Tibial nerve (tissue), 4 donors: ENCODE results near the gene ZER1. TPM values are rescaled to one million over a fixed set of nuclear protein-coding genes. Genes with fewer than 3 reads are reported as not detected.
A peak's percentile ranks its signal among the peaks of the same experiment; 100 is the strongest.

Source experiments
- DNase-seq, 2 donors: peaks; one replicate each; pipeline ENCODE4 v3.0.0-alpha.2; 2019; ENCODE audit warnings: low spot score in 2 of 2
- H3K27ac ChIP-seq, 4 donors: fragments of 200-600 bp; sonication (generic) in 3 of 4; one replicate each; pipeline ENCODE4 v1.5.1; 2017 to 2019; ENCODE audit warnings: mild to moderate bottlenecking in 1 of 4
- H3K27me3 ChIP-seq, 2 donors: fragments of 200-600 bp; sonication (generic) in 1 of 2; one replicate each; pipeline versions ENCODE4 v1.5.1 to v1.6.0; 2017 to 2019
- H3K36me3 ChIP-seq, 3 donors: fragments of 200-600 bp; sonication (generic); one replicate each; pipeline ENCODE4 v1.5.1; 2018 to 2019
- H3K4me1 ChIP-seq, 4 donors: fragments of 200-600 bp; sonication (generic) in 3 of 4; one replicate each; pipeline ENCODE4 v1.5.1; 2017 to 2019
- H3K4me3 ChIP-seq, 4 donors: fragments of 200-600 bp; sonication (generic) in 3 of 4; one replicate each; pipeline ENCODE4 v1.5.1; 2017 to 2019; ENCODE audit warnings: mild to moderate bottlenecking in 1 of 4, moderate library complexity in 1 of 4
- H3K9me3 ChIP-seq, 4 donors: fragments of 200-600 bp; sonication (generic) in 3 of 4; one replicate each; pipeline ENCODE4 v1.5.1; 2017 to 2019
- EP300 ChIP-seq, 2 donors: sonication (generic); formaldehyde crosslinking; IDR thresholded peaks; one replicate each; pipeline ENCODE4 v1.6.1; 2017; ENCODE audit warnings: antibody characterized with exemption in 2 of 2, mild to moderate bottlenecking in 1 of 2
- POLR2A ChIP-seq, 2 donors: fragments of 450-650 bp; IDR thresholded peaks; one replicate each; pipeline ENCODE4 v1.6.1; 2017; ENCODE audit warnings: antibody characterized with exemption in 2 of 2, mild to moderate bottlenecking in 2 of 2, moderate library complexity in 2 of 2
- WGBS, 2 donors: methylation state at CpG; one replicate each; pipeline ENCODE4 v1.1.5; 2018; 5-methylcytosine and 5-hydroxymethylcytosine counted together
- total RNA-seq, 4 donors: library from RNA; depleted of rRNA; stranded (reverse); fragments of >200 nt; gene quantifications; one replicate each; pipeline ENCODE4 v1.1.0, GENCODE V29; 2016
- TF ChIP-seq, protein P1 (sequence below), 5 experiments: fragments of 200-600 bp in 3 of 5; fragments of 450-650 bp in 2 of 5; sonication (generic) in 3 of 5; IDR thresholded peaks; one replicate each; pipeline ENCODE4 v1.5.1; 2016 to 2019; ENCODE audit warnings: antibody characterized with exemption in 5 of 5, mild to moderate bottlenecking in 3 of 5, moderate library complexity in 2 of 5

ZER1 gene
- total RNA-seq, 4 donors from 2014 or later: 45.8 to 68.6 (median 61.3) TPM

DNA sequence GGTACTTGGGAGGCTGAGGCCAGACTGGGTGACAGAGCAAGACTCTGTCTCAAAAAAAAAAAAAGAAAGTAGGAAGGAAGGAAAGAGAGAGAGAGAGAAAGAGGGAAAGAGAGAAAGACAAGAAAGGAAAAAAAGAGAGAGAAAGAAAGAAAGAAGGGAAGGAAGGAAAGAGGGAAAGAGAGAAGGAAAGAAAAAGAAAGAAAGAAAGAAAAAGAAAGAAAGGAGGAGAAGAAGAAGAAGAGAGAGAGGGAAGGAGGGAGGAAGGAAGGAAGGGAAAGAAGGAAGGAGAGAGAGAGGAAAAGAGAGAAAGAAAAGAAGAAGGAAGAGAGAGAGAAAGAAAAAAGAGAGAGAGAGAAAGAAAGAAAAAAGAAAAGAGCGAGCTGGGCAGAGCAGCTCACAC is 3.1 kb upstream of the ZER1 start:
- no peak for TF ChIP-seq EP300 (IDR thresholded peaks at IDR 0.05)
- no peak for TF ChIP-seq POLR2A (IDR thresholded peaks at IDR 0.05)
- TF ChIP-seq, protein P1, sequence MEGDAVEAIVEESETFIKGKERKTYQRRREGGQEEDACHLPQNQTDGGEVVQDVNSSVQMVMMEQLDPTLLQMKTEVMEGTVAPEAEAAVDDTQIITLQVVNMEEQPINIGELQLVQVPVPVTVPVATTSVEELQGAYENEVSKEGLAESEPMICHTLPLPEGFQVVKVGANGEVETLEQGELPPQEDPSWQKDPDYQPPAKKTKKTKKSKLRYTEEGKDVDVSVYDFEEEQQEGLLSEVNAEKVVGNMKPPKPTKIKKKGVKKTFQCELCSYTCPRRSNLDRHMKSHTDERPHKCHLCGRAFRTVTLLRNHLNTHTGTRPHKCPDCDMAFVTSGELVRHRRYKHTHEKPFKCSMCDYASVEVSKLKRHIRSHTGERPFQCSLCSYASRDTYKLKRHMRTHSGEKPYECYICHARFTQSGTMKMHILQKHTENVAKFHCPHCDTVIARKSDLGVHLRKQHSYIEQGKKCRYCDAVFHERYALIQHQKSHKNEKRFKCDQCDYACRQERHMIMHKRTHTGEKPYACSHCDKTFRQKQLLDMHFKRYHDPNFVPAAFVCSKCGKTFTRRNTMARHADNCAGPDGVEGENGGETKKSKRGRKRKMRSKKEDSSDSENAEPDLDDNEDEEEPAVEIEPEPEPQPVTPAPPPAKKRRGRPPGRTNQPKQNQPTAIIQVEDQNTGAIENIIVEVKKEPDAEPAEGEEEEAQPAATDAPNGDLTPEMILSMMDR (IDR thresholded peaks at IDR 0.05): no peak
- Histone ChIP-seq H3K4me1 (peaks cover 0 to 20% (median 10%) of the 10 kb centered on the region in 4 donors), H3K36me3 (no peaks in the 10 kb centered on the region), H3K9me3 (peaks cover 0 to 8% (median 0%) of the 10 kb centered on the region in 4 donors), H3K27me3 (no peaks in the 10 kb centered on the region), H3K4me3 (no peak overlapping the region), H3K27ac (no peak overlapping the region)
- WGBS, 2 donors: 96 to 97% methylated on average over 1 of the region's 1 CpG
- no peak for DNase-seq

DNA sequence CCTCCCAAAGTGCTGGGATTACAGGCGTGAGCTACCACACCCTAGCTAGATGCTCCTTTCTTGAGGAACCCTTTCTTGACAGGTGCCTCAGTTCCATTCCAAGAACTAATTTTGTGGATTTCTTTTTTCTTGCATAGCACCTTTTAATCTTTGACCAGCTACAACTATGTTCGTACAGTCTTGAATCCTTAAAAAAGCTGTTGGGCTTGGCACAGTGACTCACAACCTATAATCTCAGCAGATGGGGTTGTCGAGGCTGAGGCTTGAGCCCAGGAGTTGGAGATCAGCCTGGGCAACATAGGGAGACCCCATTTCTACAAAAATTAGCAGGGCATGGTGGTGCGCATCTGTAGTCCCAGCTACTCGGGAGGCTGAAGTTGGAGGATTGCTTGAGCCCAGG is 1.3 kb upstream of the ZER1 start:
- no peak for DNase-seq
- no peak overlapping the region for H3K4me3 ChIP-seq
- H3K9me3 ChIP-seq: peaks cover 0 to 8% (median 0%) of the 10 kb centered on the region in 4 donors
- TF ChIP-seq EP300 (IDR thresholded peaks at IDR 0.05): no peak
- TF ChIP-seq, protein P1 (IDR thresholded peaks at IDR 0.05): no peak
- TF ChIP-seq POLR2A (IDR thresholded peaks at IDR 0.05): no peak
- H3K4me1 ChIP-seq: peaks cover 0 to 28% (median 11%) of the 10 kb centered on the region in 4 donors
- no peaks in the 10 kb centered on the region for H3K27me3 ChIP-seq
- WGBS, 2 donors: 83 to 89% methylated on average over 5 of the region's 5 CpGs
- H3K36me3 ChIP-seq: no peaks in the 10 kb centered on the region
- no peak overlapping the region for H3K27ac ChIP-seq

DNA sequence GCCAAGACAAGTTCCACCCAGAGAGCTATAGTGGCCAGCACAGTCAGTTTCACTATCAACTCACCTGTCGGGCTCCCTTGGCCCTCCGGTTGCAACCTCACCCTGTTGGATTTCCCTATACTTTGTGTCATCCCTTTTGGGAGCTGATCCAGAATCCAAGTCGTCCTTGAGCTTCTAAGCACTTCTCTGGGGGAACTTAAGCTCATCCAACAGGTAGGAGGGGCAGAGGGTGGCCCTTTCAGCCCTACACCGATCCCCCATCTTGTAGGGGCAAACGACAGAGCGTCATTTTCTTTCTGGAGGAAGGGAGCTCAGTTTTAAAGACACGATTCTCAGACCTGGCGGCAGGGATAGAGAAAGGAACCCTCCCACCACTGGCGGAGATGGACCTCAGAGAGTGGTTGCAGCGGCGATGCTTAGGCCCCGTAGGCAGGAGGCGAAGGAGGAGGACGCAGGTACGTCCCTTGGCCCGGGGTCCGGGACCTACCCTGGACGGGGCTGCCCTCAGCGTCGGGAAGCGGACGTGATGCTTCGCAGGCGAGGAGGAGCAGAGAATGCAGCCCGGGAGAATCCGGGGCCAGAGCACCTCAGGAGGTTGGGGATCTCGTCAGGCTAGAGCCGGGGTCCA is 519 bp downstream of the ZER1 start:
- Histone ChIP-seq H3K4me1 (peaks cover 0 to 28% (median 11%) of the 10 kb centered on the region in 4 donors), H3K36me3 (peaks cover 0 to 11% (median 0%) of the 10 kb centered on the region in 3 donors), H3K27ac (peak overlapping the region; percentile 92 to 96 (median 95)), H3K9me3 (peaks cover 0 to 6% (median 0%) of the 10 kb centered on the region in 4 donors), H3K4me3 (peak overlapping the region; percentile 72 to 95 (median 88)), H3K27me3 (no peaks in the 10 kb centered on the region)
- DNase-seq: no peak
- 0 to 3% methylated on average over 9 to 21 of the region's 28 CpGs for WGBS, 2 donors
- TF ChIP-seq, protein P1 (IDR thresholded peaks at IDR 0.05): no peak
- no peak for TF ChIP-seq EP300 (IDR thresholded peaks at IDR 0.05)
- TF ChIP-seq POLR2A (IDR thresholded peaks at IDR 0.05): no peak

DNA sequence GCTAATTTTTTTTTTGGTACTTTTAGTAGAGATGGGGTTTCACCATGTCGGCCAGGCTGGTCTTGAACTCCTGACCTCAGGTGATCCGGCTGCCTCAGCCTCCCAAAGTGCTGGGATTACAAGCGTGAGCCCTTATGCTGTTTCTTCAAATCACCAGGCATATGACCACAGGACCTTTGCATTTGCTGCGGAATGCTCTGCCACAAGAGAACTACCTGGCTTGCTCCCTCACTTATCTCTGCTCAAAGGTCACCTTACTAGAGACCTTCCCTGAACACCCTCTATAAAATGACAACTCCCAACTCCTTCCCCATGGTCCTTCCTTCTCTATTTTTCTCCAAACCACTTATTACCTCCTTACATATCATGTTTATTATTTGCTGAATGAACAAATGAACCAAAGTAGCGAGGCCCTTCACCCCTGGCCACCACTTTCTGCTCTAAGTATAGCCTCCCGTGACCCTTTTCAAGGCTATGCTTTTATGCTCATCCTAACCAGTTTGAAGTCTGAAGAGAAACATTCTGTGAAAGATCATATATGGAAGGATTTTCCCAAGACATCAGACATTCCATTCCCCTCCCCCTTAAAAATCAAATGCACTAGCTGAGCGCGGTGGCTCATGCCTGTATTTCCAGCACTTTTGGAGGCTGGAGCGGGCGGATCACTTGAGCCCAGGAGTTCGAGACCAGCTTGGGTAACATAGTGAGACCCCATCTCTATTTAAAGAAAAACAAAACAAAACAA is 1.3 kb downstream of the ZER1 start:
- DNase-seq: no peak
- 66 to 75% methylated on average over 11 of the region's 11 CpGs for WGBS, 2 donors
- TF ChIP-seq POLR2A (IDR thresholded peaks at IDR 0.05) (no peak), EP300 (IDR thresholded peaks at IDR 0.05) (no peak)
- TF ChIP-seq, protein P1 (IDR thresholded peaks at IDR 0.05): no peak
- peak overlapping the region in 3 of 4 donors; percentile 92 to 96 (median 94) for H3K27ac ChIP-seq
- no peaks in the 10 kb centered on the region for H3K9me3 ChIP-seq
- peaks cover 0 to 28% (median 11%) of the 10 kb centered on the region in 4 donors for H3K4me1 ChIP-seq
- peaks cover 0 to 18% (median 0%) of the 10 kb centered on the region in 3 donors for H3K36me3 ChIP-seq
- no peaks in the 10 kb centered on the region for H3K27me3 ChIP-seq
- H3K4me3 ChIP-seq: peak overlapping the region; percentile 72 to 95 (median 88)

DNA sequence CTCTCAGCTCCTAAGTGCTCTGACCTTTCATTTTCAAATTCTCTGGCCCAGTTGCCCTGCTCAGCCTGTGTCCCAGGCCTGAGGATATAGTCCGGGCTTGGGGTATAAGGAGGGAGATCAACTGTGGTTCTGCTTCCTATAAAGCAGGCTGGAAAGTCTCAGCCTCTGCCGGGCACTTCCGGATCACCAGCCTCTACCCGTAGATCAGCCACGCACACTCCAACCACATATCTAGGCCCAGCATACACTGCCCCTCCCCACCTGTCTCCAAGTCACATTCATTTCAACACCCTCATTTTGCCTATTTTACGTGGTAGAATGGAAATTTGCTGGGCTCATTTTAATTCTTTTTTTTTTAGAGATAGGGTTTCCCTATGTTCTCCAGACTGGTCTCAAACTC is 3.1 kb downstream of the ZER1 start:
- Histone ChIP-seq H3K27ac (no peak overlapping the region), H3K4me3 (no peak overlapping the region), H3K9me3 (no peaks in the 10 kb centered on the region), H3K4me1 (peaks cover 0 to 28% (median 11%) of the 10 kb centered on the region in 4 donors), H3K36me3 (peaks cover 0 to 33% (median 0%) of the 10 kb centered on the region in 3 donors), H3K27me3 (no peaks in the 10 kb centered on the region)
- TF ChIP-seq, protein P1 (IDR thresholded peaks at IDR 0.05): no peak
- TF ChIP-seq POLR2A (IDR thresholded peaks at IDR 0.05): no peak
- TF ChIP-seq EP300 (IDR thresholded peaks at IDR 0.05): no peak
- WGBS, 2 donors: 80 to 85% methylated on average over 6 of the region's 6 CpGs
- no peak for DNase-seq
